RPMI8226 (cell line): ENCODE data around the gene UGCG.
"Not testable (repeated sequence)": the region's sequence is repeated elsewhere in the genome, so short reads cannot be mapped to it uniquely, and the experiment has no call there.

Experiments used
- DNase-seq: peaks from one replicate; pipeline ENCODE4 v3.0.0-alpha.2; 2015

The UGCG gene

DNA sequence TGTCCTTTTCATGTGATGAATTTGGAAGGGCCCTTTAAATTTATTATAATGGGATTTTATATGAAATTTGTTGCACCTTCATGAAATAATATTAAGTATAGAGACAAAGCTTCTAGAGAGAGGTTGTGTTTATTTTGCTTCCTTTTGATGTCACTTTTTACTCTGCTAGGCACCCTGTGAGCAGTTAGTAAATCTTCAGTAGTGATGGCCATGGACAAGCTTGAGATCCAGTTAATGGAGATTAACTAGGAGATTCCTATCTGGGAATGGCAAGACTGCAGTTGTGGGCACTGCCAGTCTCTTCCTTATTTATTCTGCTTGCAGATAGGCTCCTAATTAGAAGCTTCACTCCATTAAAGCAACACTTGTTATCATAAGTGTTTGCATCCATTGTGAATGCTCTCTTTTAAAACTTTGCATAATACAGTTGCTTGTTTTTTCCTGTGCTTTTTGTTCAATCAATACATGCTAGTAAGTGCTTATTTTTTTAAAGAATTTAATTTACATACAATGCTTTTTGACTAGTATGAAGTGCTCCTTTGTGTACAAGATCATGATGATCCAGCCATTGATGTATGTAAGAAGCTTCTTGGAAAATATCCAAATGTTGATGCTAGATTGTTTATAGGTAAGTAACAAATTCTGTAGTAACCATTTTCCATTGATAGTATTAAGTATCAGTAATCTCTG lies 25.9 kb downstream of the UGCG start:
- DNase-seq: no peak

DNA sequence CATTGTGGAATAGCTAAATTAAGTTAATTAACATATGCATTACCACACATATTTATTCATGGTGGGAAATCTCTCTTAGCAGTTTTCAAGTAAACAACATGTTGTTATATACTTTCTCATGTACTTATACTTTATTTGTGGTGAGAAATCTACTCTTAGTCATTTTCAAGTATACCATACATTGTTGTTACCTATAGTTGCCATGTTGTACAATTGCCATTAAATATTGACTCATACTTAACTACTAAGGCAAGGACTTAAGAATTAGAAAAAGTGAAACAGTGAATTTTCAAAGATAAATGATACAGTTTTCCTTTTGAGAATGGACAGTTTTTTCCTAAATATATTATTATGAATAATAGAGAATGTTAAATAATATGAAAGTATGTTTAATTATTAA lies 27.7 kb downstream of the UGCG start:
- no peak for DNase-seq

- no peak for DNase-seq
These were observed 28.6 kb downstream of the UGCG start for GRCh38 chr9:111925017-111925770.

DNA sequence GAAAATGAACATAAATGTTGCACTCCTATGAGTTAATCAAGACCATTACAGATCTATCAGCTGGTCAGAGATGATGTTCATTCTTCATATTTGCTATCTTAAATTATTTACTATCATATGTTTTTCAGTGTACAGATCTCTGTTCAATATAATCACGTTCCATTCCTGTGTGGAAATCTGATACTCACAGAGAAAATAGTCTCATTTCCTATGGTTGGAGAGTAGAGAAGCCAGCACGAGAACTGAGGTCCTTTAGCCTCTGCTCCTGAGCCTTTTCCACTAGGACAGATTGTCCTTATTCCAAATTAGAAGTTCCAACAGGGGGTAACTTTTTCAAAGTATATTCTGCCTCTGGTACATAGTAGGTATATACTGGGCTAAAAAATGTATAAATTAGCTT lies 29.2 kb downstream of the UGCG start:
- DNase-seq: no peak

- peak; percentile 76 for DNase-seq
These were observed 29.8 kb downstream of the UGCG start for GRCh38 chr9:111926421-111926875.

GRCh38 chr9:111928359-111928720 lies 31.7 kb downstream of the UGCG start:
- no peak for DNase-seq

DNA sequence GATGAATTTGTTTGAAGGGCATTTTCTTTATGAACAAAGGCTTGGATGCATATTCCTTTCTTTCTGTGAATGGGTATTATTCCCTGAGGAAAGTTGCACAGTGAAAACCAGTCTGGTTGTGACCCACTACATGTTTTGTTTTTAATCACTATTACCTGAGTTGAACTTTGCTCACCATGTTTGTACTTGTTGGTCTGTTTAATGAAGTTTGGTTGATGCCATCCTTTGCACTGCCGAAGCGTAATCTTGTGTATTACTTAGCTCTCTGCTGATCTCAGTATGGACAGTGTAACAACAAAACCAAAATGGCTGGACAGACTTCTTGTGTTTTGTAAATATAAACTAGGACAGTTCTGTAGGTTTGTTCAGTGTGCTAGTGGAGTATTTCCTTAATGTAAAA lies 38.1 kb downstream of the UGCG start:
- no peak for DNase-seq

GRCh38 chr9:111936391-111936790 lies 39.8 kb downstream of the UGCG start:
- no peak for DNase-seq

- DNase-seq: no peak
These were observed 40.7 kb downstream of the UGCG start for GRCh38 chr9:111937301-111937700.

- no peak for DNase-seq
These were observed 41.3 kb downstream of the UGCG start for GRCh38 chr9:111937781-111938426.

GRCh38 chr9:111938427-111938800 lies 41.8 kb downstream of the UGCG start:
- DNase-seq: no peak

DNA sequence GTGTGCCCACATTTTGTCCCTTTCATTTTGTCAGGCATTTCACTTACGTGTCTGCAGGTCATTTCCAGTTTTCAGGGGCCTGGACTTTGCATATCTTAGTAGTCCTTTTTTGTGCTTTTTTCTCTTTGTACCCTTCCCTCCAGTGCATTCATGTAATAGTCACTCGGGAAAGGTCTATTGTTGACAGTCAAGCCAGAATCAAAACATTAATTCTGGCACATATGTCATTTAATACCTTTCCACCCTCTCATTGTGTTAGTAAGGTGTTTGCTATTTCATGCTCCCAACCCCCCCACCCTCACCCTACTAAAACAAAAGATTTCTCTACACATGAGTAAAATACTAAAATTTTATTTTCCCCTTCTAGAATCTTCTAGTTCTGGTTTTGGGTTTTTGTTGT lies 42.7 kb downstream of the UGCG start:
- no peak for DNase-seq

DNA sequence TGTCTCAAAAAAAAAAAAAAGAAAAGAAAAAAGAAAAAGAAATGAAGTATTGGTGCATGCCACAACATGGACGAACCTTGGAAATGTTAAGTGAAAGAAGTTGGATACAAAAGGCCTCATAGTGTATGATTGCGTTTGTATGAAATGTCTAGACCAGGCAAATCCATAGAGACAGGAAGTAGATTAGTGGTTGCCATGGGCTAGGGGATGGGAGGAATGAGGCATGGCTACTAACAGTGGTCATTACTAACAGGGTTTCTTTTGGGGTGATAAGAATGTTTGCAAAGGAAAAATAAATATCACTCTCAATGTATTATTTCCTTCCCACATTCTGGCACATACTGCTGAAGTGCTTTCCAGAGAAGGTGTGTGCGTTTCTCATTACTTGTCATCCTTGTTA lies 44.1 kb downstream of the UGCG start:
- no peak for DNase-seq

DNA sequence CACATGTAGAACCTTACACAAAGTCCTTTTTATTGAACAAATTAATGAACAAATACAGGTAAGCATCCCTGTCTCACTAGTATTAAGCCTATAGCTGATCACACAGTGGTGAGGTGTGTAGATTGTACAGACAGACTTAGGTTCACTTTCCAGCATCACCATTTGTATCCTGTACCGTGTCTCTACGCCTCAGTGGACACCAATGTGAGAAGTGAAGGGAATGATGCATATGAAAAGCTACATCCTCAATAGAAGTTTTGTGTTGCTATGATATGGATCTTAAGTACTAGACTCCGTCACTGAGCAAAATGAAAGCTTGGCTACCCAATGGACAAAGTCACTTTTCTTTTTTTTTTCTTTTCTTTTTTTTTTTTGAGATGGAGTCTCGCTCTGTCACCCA lies 46.6 kb downstream of the UGCG start:
- DNase-seq: no peak

GRCh38 chr9:111943746-111944145 lies 47.1 kb downstream of the UGCG start:
- no peak for DNase-seq

- no peak for DNase-seq
These were observed 47.7 kb downstream of the UGCG start for GRCh38 chr9:111944241-111944866.

DNA sequence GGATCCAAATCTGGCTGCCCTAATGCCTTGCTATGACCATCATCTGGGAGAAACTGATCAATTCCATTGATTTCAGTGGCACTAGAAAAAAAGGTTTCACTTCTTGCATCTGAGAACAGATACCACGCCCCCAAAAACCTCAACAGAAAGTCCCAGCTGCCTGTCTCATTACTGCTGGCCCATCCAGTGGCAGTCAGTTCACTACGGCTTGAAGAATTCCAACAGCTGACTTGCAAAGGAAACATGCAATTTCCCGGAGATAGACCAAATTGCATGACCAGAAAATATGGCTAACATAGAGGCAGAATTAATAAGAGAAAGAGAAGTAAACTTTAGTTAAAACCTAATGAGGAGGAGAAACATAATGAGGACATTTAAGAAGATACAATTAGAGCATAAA lies 48.6 kb downstream of the UGCG start:
- DNase-seq: no peak

GRCh38 chr9:111948109-111948508 lies 51.5 kb downstream of the UGCG start:
- not testable (repeated sequence) for DNase-seq

DNA sequence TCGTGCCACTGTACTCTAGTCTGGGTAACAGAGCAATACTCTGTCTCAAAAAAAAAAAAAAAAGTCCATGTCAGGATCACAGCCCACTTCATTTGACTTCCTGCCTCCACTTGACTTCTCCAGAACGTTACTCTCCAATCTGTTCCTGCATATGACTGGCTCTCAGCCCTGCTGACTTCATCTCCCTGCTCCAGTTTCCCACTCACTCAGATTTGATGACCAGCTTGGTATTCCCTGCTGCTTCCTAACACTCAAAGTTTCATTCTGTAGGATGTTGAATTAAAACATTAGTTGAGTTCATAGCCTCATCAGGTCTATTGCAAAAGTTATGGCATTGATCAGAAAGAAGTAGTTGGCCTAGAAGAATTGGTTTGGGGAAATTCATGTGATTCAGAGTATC lies 52.3 kb downstream of the UGCG start:
- DNase-seq: no peak

- DNase-seq: no peak
These were observed 53.3 kb downstream of the UGCG start for GRCh38 chr9:111949919-111950318.

GRCh38 chr9:111952559-111952958 lies 55.9 kb downstream of the UGCG start:
- DNase-seq: no peak

DNA sequence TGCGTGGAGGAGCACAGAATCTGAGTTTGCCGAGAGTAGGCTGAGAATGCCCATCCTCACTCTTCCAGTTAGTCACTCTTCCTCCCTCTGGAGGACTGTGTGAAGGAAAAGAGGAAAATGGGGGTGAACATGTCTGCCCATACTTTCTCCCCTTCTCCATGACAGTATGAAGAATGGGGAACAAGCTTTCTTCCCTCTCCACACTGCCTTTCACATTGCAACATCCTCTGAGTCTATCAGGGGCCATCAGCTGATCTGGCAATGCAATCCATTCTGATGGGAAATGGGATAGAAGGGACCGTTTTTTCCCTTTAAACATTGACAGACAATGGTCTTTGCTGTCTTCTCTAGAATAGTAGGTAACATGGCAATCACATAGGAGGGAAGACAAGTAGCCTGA lies 56.8 kb downstream of the UGCG start:
- no peak for DNase-seq

DNA sequence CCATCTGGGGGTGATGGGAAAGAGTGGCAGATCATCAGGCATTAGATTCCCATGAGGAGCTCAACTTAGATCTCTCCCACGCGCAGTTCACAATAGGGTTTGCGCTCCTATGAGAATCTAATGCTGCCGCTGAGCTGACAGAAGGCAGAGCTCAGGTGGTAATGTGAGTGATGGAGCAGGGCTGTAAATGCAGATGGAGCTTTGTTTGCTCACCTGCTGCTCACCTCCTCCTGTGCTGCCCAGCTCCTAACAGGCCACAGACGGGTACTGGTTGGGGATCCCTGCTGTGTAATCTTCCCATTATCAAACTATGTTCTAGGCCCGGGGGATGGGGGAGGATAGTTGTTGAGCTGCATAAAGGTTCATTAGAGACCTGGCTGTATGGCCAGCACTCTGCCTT lies 58.4 kb downstream of the UGCG start:
- DNase-seq: no peak
